SK-N-SH treated with all-trans-retinoic acid at 6 μM for 48 hours (cell line): ENCODE measurements around the gene STIL.
"Not testable (repeated sequence)": the region's sequence is repeated elsewhere in the genome, so short reads cannot be mapped to it uniquely, and the experiment has no call there.

Experiments
- ATAC-seq: fragments of 200-7000 bp; cut with Tn5 transposase; 3 replicates; pipeline ENCODE4 v1.9.1; 2020; ENCODE audit warnings: mild to moderate bottlenecking, moderate library complexity
- ARNTL ChIP-seq: fragments of 450-650 bp; formaldehyde crosslinking; IDR thresholded peaks from 2 replicates; pipeline ENCODE4 v1.5.0; 2020; ENCODE audit warnings: low read depth, mild to moderate bottlenecking, moderate library complexity, borderline replicate concordance
- BACH2 ChIP-seq: fragments of 250-450 bp; sonication (Bioruptor Pico); IDR thresholded peaks from 2 replicates; pipeline ENCODE4 v1.9.0; 2021; ENCODE audit warnings: mild to moderate bottlenecking, borderline replicate concordance
- CSDC2 ChIP-seq: fragments of 250-450 bp; sonication (Bioruptor Pico); IDR thresholded peaks from 2 replicates; pipeline ENCODE4 v1.5.0; 2020; ENCODE audit warnings: mild to moderate bottlenecking, moderate library complexity
- CSRNP3 ChIP-seq: fragments of 250-450 bp; sonication (Bioruptor Pico); IDR thresholded peaks from 2 replicates; pipeline ENCODE4 v1.5.1; 2021; ENCODE audit warnings: mild to moderate bottlenecking, moderate library complexity
- ESRRG ChIP-seq: fragments of 250-450 bp; sonication (Bioruptor Pico); IDR thresholded peaks from 2 replicates; pipeline ENCODE4 v1.6.1; 2021; ENCODE audit warnings: mild to moderate bottlenecking
- GLIS3 ChIP-seq: fragments of 250-450 bp; sonication (Bioruptor Pico); IDR thresholded peaks from 2 replicates; pipeline ENCODE4 v1.5.0; 2020; ENCODE audit warnings: mild to moderate bottlenecking, moderate library complexity
- PATZ1 ChIP-seq: fragments of 250-450 bp; sonication (Bioruptor Pico); IDR thresholded peaks from 2 replicates; pipeline ENCODE4 v1.8.0; 2020; ENCODE audit warnings: mild to moderate bottlenecking, moderate library complexity, borderline replicate concordance
- POU6F1 ChIP-seq: fragments of 250-450 bp; sonication (Bioruptor Pico); IDR thresholded peaks from 2 replicates; pipeline ENCODE4 v1.8.0; 2021; ENCODE audit warnings: low read depth, mild to moderate bottlenecking, moderate library complexity, borderline replicate concordance
- RARB ChIP-seq: fragments of 250-450 bp; sonication (Bioruptor Pico); IDR thresholded peaks from 2 replicates; pipeline ENCODE4 v1.8.0; 2021; ENCODE audit warnings: mild to moderate bottlenecking, moderate library complexity
- SNAI2 ChIP-seq: fragments of 250-450 bp; sonication (Bioruptor Pico); IDR thresholded peaks from 2 replicates; pipeline ENCODE4 v1.5.0; 2020; ENCODE audit warnings: mild to moderate bottlenecking, moderate library complexity
- TOX ChIP-seq: fragments of 250-450 bp; sonication (Bioruptor Pico); IDR thresholded peaks from 2 replicates; pipeline ENCODE4 v1.8.0; 2021; ENCODE audit warnings: mild to moderate bottlenecking, moderate library complexity, borderline replicate concordance
- TSHZ2 ChIP-seq: fragments of 250-450 bp; sonication (Bioruptor Pico); IDR thresholded peaks from 2 replicates; pipeline ENCODE4 v1.5.0; 2020; ENCODE audit warnings: mild to moderate bottlenecking, moderate library complexity
- ZC3H10 ChIP-seq: fragments of 250-450 bp; sonication (Bioruptor Pico); IDR thresholded peaks from 2 replicates; pipeline ENCODE4 v1.5.1; 2021; ENCODE audit warnings: mild to moderate bottlenecking, moderate library complexity
- ZFP3 ChIP-seq: fragments of 250-450 bp; sonication (Bioruptor Pico); IDR thresholded peaks from 2 replicates; pipeline ENCODE4 v1.5.0; 2020; ENCODE audit warnings: mild to moderate bottlenecking, moderate library complexity
- ZNF565 ChIP-seq: fragments of 450-650 bp; formaldehyde crosslinking; conservative IDR thresholded peaks from 2 replicates; pipeline ENCODE4 v1.5.0; 2020; ENCODE audit warnings: low read depth, mild to moderate bottlenecking, moderate library complexity
- ZNF70 ChIP-seq: fragments of 450-650 bp; formaldehyde crosslinking; IDR thresholded peaks from 2 replicates; pipeline ENCODE4 v1.5.0; 2020; ENCODE audit warnings: mild to moderate bottlenecking, moderate library complexity
- TF ChIP-seq, protein P1 (sequence below): fragments of 250-450 bp; sonication (Bioruptor Pico); IDR thresholded peaks from 2 replicates; pipeline ENCODE4 v1.5.1; 2020; ENCODE audit warnings: low read depth, mild to moderate bottlenecking, moderate library complexity

STIL gene

DNA sequence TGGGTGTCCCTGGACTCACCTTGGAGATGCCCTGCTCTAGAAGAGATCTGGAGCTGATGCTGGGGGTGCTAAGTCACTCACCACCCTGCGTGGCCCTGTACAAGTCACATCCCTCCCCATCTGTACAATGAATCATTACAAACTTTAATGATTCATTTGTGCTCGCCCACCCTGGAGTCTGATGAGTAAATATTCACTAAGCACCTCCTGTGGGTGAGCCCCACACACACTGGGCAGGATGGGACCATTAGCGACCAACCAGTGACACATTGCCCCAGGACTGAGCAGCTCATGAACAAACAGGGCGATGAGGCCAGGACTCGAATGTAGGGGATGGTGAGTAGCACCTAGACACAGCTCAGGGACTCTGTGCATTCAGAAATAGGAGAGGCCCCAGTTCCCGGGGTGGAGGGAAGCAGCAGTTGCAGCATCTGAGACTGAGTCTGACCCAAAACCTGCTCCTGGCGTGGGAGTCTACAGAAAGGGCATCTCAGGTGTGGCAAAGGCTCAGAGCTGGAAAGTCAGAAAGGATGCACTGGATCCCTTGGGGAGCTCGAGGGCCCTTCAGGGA is 106.1 kb downstream of the STIL start:
- ATAC-seq: no peak
- TF ChIP-seq PATZ1 (CRISPR knock-in tag) (no peak), ZC3H10 (CRISPR knock-in tag) (no peak), SNAI2 (CRISPR knock-in tag) (no peak), ZFP3 (CRISPR knock-in tag) (no peak), ESRRG (CRISPR knock-in tag) (no peak), TOX (CRISPR knock-in tag) (no peak), ZNF565 (CRISPR knock-in tag) (no peak), GLIS3 (no peak), CSRNP3 (CRISPR knock-in tag) (no peak), POU6F1 (CRISPR knock-in tag) (no peak), ZNF70 (CRISPR knock-in tag) (no peak)
- TF ChIP-seq, protein P1, sequence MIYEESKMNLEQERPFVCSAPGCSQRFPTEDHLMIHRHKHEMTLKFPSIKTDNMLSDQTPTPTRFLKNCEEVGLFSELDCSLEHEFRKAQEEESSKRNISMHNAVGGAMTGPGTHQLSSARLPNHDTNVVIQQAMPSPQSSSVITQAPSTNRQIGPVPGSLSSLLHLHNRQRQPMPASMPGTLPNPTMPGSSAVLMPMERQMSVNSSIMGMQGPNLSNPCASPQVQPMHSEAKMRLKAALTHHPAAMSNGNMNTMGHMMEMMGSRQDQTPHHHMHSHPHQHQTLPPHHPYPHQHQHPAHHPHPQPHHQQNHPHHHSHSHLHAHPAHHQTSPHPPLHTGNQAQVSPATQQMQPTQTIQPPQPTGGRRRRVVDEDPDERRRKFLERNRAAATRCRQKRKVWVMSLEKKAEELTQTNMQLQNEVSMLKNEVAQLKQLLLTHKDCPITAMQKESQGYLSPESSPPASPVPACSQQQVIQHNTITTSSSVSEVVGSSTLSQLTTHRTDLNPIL: no peak

DNA sequence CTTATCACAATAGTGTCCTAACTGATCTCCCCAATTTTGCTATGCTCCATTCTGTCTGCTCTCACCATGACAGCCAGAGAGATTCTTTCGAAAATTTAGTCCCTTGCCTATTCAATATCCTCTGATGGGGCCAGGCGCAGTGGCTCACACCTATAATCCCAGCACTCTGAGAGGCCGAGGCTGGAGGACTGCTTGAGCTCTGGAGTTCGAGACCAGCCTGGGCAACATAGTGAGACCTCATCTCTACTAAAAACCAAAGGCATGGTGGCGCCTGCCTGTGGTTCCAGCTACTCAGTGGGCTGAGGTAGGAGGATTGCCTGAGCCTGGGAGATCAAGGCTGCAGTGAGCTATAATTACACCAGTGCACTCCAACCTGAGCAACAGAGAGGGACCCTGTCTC is 108.0 kb downstream of the STIL start:
- no peak for ATAC-seq
- TF ChIP-seq TSHZ2 (CRISPR knock-in tag) (no peak), RARB (CRISPR knock-in tag) (no peak), CSDC2 (CRISPR knock-in tag) (no peak), GLIS3 (no peak), BACH2 (no peak), ARNTL (CRISPR knock-in tag) (no peak), PATZ1 (CRISPR knock-in tag) (no peak), ZNF565 (CRISPR knock-in tag) (no peak), ZNF70 (CRISPR knock-in tag) (no peak)
- TF ChIP-seq, protein P1: no peak
- TF ChIP-seq, all 23 proteins: peak for 0

- ATAC-seq: not testable (repeated sequence)
Measured at GRCh38 chr1:47203504-47203903, 110.4 kb downstream of the STIL start.
